AG09309 (cell line): Measurements from ENCODE around the gene BMP7.

ENCODE experiments used
- DNase-seq: peaks from one replicate; pipeline ENCODE4 v3.0.0-alpha.2; 2010; ENCODE audit warnings: low read depth
- H3K4me3 ChIP-seq: 2 replicates; pipeline ENCODE4 v1.5.1; 2011; ENCODE audit warnings: mild to moderate bottlenecking, low read depth, low read length, moderate library complexity; ENCODE audit not compliant: control insufficient read depth
- TF ChIP-seq, protein P1 (sequence below): IDR thresholded peaks from 2 replicates; pipeline ENCODE4 v1.5.1; 2011; ENCODE audit warnings: mild to moderate bottlenecking, low read depth, low read length, inconsistent platforms; ENCODE audit not compliant: insufficient read depth, control insufficient read depth; ENCODE audit errors: missing control alignments

Gene BMP7

DNA sequence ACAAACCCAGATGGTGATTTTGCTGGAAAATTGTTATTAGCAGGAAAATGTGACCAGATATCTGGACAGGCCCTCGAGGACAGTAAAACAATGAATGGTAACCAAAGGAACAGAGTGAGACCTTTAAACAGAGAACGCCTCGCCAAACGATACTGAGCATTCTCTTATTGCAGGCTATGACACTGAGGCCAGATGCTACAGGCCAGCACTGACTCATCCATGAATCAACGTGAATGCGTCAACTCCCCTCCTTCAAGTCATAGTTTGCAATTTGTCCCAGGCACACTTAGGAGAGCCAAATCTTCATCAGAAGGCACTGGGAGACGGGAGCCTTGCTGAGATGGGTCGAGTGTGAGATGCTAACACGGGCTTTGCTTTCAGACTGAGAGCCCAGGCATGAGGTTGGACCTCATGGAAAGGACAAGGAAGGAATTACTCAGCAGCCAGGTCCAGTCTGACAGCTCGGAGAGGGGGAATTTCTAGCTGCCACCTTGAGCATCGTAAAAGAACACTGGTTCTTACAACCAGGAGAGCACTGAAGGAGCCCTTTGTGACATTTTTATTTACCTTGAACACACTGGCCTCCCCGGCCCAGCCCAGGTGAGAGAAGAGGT is 60.7 kb downstream of the BMP7 start:
- peak; percentile 40 for DNase-seq
- TF ChIP-seq, protein P1, sequence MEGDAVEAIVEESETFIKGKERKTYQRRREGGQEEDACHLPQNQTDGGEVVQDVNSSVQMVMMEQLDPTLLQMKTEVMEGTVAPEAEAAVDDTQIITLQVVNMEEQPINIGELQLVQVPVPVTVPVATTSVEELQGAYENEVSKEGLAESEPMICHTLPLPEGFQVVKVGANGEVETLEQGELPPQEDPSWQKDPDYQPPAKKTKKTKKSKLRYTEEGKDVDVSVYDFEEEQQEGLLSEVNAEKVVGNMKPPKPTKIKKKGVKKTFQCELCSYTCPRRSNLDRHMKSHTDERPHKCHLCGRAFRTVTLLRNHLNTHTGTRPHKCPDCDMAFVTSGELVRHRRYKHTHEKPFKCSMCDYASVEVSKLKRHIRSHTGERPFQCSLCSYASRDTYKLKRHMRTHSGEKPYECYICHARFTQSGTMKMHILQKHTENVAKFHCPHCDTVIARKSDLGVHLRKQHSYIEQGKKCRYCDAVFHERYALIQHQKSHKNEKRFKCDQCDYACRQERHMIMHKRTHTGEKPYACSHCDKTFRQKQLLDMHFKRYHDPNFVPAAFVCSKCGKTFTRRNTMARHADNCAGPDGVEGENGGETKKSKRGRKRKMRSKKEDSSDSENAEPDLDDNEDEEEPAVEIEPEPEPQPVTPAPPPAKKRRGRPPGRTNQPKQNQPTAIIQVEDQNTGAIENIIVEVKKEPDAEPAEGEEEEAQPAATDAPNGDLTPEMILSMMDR: no peak
- no peak overlapping the region for H3K4me3 ChIP-seq

DNA sequence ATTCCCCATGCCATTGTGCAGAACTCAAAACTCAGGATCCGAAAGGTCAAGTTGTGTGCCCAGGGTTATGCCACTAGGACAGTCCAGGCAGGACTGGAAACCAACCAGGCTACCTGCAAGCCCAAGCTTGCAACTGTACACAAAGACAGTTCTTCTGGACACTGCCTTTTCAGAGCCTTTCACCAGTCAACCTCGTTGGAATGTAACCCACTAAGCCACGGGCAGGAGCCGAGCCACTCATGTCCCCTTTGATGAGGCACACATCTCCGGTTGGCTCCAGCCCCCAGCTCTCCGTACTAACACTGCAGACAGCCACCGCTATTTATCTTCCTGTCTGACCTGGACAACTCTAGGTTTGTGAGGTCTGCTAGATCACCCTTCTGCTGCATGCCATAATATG is 62.5 kb downstream of the BMP7 start:
- TF ChIP-seq, protein P1: no peak
- DNase-seq: no peak
- no peak overlapping the region for H3K4me3 ChIP-seq

DNA sequence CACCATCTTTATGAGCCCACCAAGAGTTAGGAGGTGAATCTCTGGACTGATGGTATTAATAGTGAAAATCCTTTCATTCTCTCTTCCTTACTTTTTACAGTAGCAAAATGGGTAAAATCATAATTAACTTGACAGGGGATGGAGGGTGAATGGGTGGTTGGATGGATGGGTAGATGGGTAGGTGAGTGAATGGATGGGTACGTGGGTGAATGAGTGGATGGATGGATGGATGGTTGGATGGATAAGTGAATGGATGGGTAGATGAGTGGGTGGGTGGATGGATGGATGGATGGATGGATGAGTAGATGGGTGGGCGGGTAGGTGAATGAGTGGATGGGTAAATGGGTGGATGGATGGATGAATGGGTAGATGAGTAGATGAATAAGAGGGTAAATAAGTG is 63.2 kb downstream of the BMP7 start:
- TF ChIP-seq, protein P1: no peak
- no peak for DNase-seq
- H3K4me3 ChIP-seq: no peak overlapping the region

DNA sequence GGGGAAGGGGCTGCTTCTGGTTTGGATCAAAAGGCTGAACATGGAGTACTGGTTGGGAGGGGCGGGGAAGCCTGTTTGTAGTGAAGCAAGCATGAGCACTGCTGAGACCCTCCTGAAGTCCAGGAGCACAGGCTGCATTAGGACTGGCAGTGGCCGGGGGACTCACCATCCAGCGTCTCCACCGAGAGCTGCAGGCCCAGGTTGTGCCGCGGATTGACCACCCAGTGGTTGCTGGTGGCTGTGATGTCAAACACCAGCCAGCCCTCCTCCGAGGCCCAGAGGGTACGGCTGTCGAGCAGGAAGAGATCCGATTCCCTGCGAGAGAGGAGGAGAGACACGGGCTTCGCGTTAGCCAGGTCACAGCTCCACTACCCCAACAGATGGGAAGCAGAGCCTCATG is 64.1 kb downstream of the BMP7 start:
- H3K4me3 ChIP-seq: no peak overlapping the region
- DNase-seq: no peak
- TF ChIP-seq, protein P1: no peak

DNA sequence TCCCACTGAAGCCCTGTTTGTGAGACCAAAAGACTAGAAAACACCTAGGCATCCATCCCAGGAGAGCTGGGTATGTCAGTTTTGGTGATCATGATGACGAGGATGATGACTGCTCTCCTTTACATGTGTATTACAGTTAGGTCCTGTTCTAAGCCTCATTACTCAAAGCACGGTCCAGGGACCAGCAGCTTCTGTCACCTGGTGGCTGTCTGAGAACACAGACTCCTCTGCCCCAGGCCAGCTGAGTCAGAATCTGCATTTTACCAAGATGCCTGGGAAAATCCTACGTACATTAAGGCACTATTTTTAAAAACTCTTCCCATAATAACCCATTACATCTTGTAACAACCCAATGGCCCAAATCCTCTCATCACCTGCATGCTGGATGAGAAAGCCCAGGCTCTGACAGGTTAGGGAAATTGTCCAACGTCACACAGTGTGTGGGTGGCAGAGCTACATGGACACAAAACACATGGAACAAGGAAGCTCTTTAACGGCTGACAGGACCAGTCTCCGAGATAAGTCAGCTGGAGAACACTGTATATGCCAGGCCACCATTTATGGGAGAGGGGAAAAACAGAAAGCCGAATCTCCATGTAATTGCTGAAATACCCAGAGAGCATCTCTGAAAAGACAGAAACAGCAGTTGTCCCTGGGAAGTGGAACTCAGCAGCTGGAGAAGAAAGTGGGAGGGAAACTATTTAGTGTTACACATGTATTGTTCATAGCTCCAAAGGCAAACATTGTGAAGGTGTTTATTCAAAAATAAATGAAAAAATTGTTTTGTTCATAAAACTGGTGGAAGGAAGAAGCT is 65.4 kb downstream of the BMP7 start:
- no peak for DNase-seq
- TF ChIP-seq, protein P1: no peak
- H3K4me3 ChIP-seq: no peak overlapping the region

DNA sequence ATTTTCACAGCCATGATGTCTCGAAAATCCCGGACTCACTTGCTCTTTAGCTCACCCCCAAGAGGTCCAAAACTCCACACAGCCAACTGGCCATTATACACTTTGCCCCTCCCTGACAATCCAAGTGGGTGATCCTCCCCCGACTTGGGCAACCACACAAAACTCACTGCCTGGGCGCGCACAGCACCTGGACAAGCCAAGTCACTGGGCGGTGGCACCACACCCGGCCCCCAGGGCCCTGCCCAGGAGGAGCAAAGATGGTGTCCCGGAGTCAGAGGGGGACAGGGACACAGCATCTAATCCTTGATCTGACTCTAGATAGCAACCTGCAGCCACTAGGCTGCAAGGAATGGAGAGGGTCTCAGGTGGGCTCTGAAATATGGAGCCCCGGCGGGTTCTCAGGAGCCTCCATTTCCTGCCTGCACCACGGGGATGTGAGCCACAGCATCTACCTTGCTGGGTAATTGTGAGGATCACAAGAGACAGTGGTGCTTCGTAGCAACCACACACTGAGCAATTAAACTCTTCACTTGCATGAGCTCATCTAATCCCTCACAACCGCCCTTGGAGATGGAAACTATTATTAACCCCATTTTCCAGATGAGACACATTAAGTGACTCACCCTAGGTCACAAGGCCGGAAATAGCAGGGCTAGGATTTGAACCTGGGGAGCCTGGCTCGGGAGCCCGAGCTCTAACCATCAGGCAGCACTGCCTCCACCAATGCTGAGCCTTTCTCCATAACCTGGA is 66.6 kb downstream of the BMP7 start:
- TF ChIP-seq, protein P1: no peak
- H3K4me3 ChIP-seq: no peak overlapping the region
- DNase-seq: peak; percentile 2
